ENCODE data around the gene STMP1.

Gene STMP1

DNA sequence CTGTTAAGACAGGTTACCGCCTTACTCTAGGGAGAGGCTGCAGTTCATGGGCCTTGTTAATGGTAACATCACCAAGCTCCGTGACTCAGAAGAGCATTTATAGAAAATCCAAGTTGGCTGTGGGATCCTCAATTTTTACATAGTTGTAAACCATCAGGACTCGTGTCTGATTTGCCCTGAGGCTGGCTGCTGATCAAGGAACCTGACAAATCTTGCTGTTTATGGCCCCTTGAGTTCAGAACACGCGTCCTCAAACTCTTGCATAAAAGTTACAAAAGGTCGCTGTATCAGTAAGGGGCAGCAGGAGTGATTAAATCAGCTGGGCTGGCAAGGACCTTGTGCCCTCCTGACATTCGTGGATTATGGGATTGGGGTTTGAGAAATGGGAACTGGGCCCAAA is 61.1 kb downstream of the STMP1 start:
- DNase-seq = no peak

Data from hematopoietic multipotent progenitor cell treated with erythropoietin and hydrocortisone succinate and interleukin-3 and kit ligand, for 6 days (in vitro differentiated cells).